ENCODE results near the gene CBX6.

DNA sequence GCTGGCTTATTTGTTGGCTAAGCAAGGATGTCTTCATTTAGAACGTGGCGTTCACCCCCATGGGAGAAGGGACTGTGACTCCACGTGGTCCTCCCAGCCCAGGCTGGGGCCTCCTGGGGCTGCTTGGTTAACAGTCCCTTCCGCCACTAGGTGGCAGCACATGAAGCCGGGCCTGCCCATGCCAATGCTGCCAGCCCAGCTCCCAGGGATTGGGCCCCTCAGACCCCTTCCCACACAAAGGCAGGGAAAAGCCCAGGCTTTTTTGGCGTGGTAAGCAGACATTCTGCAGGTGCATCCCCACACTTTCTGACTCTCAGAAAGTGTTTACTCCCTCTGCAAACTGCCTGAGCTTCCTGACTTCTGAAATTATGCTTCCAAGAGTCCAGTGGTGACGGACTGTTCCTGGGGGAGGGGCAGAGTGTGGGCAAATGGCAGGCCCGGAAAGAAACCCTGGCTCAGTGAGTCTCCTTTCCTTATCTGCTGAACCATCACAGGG is 3.1 kb downstream of the CBX6 start:
- TF ChIP-seq, protein P1, sequence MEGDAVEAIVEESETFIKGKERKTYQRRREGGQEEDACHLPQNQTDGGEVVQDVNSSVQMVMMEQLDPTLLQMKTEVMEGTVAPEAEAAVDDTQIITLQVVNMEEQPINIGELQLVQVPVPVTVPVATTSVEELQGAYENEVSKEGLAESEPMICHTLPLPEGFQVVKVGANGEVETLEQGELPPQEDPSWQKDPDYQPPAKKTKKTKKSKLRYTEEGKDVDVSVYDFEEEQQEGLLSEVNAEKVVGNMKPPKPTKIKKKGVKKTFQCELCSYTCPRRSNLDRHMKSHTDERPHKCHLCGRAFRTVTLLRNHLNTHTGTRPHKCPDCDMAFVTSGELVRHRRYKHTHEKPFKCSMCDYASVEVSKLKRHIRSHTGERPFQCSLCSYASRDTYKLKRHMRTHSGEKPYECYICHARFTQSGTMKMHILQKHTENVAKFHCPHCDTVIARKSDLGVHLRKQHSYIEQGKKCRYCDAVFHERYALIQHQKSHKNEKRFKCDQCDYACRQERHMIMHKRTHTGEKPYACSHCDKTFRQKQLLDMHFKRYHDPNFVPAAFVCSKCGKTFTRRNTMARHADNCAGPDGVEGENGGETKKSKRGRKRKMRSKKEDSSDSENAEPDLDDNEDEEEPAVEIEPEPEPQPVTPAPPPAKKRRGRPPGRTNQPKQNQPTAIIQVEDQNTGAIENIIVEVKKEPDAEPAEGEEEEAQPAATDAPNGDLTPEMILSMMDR (IDR thresholded peaks at IDR 0.05) = peak; percentile 70 to 92 (median 89)
- no peak for TF ChIP-seq POLR2A (IDR thresholded peaks at IDR 0.05)

All from adrenal gland (tissue), 5 donors.